Activated T-helper 1 cell treated with Interleukin-2 at 50 U/mL for 16 hours (primary cell): ENCODE data around the gene PTPRE.

ENCODE experiments used
- DNase-seq: peaks from one replicate; pipeline ENCODE4 v3.0.0-alpha.2; 2020; ENCODE audit warnings: low read depth

Gene PTPRE

DNA sequence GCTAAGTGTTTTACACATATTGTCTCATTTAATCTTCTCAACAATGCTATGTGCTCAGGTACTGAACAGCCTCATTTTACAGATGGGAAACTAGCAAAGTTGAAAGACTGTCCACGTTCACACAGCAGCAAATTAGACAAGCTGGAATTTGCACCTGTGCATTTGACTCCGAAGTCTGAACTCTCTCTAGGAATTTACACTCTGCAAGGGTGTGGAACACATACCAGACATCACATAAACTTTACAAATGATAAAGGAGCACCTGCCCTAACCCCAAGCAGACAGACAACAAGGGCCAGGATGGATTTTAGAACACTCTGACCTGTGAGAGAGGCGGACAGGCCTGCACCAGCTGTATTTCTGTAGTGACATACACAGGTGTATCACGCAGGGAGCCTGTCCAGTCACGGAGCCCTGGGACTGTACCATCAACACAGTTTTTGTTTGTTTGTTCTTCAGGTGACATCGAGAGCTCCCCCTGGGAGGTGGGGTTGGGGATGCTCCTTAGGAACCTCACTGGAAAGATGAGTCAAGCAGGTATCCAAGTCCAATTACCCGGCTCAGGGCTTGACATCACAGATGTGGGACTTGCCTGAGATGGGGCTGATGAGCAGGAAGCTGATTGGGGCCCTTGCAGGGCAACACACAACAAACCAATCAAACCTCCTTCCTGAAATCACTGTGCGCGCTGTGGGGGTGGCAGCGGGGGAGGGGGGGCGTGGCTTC is 188.3 kb downstream of the PTPRE start:
- no peak for DNase-seq

DNA sequence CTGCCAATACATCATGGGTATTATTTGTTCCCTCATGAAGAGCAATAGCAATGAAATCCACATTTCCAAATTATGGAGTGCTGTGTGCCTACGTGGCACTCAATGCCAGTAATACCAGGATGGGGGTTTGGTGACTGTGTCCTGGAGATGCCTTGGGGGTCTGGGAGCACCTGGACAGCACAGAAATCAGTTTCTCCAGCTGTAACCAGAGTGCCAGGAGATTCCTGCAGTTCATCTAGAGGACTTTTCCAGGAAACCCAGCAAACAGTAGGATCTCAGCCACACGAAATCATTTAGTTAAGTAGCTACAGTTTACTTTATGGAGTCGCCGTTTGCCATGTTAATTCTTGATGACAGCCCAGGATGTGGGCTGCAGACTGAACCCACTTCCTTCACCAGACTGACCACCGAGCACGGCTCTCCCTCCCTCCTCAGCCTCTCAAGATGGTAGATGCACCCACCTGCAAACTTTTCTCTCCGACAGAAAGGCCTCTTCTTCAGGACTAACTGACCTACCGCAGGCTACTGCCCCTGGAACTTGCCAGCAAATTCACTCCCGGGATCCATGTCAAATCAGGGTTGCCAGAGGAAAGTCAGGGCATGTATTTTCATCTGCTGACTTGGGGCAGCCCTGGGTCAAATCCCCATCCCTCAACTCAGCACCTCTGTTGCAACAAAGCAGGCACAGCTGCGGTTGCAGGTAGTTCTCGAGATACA is 189.0 kb downstream of the PTPRE start:
- no peak for DNase-seq

DNA sequence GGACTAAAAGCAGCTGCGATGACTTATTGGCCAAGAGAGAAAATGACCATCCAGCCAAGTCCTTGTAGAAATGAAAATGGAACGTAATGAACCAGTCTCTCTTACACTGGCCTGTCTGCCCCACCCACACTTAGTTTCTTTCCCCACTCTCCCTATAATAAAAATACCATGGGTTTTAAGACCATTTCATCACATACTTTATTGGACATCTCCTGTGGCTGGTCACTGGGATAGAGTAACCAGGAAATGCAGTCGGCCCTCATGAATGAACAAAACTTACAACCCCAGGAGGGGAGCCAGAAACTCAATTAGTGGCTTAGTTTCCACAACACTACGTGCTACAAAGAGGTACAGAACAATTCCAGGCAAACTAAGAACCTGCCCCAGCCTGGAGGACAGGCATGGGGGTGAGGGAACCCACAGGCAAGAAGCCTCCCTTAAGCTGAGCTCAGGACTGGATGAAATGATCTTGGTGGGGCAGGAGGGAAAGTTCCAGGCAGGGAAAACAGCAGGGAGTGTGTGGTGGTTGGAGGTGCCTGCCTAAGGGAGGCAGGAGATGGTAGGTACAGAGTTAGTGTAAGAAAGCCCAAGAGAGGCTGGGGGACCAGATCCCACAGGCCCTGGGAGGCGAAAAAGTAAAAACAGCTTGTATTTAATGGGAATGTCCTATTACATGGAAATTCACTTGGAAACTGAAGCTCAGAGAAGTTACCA is 189.7 kb downstream of the PTPRE start:
- DNase-seq: no peak

DNA sequence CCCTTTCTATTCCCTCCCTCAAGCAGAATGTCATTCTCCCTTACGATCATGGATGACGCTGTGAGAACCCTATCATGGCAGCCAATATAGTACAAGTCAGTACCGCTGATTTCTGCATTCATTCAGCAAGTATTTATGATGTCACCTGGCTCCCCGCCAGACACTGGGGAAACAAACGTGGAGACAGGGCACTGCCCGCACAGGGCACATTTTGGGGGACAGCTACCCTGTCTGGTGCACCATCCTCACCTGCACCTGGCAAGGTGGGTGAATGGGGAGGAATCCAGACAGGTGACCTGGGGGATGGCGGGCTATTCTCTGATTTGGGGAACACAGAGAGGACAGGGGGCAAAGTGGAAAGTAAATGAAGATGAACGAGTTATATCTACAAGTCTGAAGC is 190.9 kb downstream of the PTPRE start:
- no peak for DNase-seq

DNA sequence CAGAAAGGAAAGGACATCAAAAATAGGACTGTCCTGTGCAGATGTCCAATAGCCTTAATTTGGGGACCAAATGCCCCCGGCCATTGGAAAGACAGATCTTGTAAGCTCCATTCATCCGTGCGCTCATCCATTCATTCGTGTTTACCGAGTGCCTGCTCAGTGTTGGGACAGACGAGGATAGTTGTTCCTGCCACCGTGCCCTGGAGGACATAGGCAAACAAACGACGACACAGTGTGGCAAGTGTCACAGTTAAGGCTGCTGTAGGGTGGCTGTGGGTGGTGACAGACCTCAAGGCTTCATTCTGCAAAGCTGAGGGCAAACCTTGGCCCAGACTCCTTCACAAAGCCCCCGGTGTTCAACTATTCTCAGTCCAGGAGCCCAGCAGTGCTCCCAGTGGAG is 191.7 kb downstream of the PTPRE start:
- DNase-seq: no peak

DNA sequence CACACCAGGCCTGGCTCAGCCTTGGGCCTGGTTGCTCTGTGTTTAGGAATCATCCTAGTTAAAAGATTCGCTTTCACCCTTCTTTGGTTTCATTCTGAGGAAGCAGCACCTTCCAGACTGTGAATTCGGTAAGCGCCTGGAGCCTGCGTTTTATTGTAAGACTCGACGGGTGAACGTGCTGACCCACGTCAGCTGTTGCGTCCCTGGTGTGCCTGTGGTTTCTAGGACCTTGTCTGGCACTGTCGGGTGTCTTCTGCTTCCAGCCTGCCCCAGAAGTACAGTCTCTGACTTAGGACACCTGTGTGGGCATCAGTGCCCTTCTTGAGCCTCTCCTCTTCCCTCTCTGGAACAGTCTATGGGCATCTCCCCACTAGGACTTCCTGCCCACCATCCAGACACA is 193.0 kb downstream of the PTPRE start:
- no peak for DNase-seq

DNA sequence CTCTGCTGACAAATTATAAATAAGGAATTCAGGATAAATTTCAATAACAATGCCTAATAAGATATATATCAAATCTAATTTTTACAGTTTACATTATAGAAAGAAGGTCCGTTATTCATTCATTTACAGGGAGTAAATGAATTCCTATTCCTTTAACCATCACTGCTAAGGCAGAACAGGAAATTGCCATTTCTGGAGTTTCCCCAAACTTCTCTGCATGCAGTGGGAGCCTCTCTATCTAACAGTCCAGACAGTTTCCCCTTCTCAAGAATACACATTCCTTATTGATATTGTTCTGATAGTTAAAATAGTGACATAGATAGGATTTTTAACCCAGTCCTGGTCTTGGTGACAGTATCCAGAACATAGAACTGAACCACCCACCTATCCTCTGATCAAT is 195.0 kb downstream of the PTPRE start:
- no peak for DNase-seq

DNA sequence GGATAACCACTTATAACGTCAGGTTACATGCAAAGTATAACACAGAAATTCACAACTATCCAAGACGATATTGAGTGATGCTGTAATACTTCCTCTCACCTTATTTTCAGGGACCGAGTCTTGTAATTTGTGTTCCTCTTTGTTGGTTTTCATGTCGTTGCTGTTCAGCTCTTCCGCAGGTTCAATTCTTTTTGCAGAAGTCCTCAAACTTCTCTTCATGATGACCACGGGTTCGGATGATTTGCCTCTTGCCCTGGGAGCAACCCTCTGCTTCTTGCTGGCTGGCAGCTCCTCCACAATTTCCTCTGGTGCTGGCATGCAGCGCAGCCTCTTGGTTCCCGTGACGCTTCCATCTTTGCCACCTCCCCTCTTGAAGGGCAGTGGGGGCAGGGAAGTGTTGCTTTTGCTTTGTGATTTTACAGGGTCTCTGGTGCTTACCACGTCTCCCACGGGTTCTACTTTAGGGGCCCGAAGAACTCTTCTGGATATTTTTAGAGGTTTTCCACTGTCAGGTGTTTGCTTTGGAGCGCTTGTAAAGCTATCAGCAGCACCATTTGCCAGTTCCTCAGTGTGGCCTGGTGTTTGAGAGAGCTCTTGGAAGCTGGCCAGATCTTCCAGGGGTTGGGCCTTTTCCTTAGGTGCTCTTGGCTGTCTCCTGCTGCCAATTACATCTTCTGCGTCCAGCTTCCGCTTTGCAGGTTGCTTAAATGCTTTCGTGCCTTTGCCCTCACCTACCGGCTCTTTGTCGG is 195.8 kb downstream of the PTPRE start:
- no peak for DNase-seq

DNA sequence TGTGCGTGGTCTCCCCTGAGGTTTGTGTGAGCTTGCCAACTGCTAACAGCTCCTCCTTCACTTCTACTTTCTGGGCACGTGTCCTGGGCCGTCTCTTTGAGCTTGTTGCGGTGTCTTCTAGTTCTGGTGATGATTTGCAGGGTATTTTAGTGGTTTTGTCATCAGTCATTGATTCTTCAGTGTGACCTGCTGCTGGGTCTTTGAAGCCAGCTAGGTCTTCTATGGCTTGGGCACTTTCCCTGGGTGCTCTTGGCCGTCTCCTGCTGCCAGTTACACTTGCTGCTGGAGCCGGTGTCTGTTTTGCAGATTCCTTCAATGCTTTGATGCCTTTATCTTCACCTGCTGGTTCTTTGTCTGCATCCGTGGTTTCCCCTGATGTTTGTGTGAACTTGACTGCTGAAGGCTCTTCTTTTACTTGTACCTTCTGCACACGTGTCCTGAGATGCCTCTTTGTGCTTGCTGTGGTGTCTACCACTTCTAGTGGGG is 196.4 kb downstream of the PTPRE start:
- no peak for DNase-seq

DNA sequence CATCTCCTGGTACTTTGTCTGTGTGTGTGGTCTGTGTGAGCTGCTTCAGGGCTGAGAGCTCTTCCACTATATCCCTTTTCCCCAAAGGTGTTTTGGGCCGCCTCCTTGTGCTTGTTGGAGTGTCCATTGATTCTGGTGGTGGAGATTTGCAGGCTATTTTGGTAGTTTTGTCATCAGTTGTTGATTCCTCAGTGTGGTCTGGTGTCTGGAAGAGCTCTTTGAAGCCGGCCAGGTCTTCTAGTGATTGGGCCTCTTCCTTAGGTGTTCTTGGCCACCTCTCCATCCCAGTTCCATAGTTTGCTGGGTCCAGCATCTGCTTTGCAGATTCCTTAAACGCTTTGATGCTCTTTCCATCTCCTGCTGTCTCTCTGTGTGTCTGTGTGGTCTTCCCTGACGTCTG is 198.5 kb downstream of the PTPRE start:
- no peak for DNase-seq

DNA sequence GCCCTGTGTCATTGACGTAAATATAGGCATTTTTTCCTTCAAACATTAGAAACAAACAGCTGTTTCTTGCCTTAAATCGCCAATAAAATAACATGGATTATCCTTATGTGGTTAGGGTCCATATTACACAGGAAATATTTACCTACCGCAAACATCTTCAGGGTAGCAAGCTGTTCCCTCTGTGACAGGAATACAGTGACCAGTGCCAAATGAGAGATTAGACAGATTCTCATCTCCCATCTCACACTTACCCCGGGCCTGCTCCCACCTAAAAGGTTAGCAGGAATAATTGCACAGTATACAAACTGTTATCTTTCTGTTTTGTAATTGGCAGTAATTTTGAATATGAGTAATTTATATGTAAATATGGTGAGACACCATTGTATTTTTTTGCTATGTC is 202.8 kb downstream of the PTPRE start:
- no peak for DNase-seq

DNA sequence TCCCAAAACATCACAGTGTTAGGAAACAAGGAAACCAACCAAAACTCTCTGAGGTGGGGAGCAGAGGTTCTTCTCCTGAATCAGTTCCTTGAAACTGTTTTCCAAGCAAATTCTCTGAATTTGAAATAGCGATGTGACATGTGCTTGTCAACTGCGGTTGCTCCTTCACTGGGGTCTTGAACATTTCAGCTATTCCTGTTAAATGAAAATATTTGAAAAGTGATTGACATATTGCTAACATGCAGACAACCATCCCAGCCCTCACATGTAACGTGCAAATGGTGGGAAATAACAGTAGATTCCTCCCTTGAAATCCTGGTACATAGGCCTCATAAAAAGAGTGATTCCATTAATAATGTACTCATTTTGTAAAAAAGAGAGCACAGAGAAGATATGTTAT is 203.4 kb downstream of the PTPRE start:
- no peak for DNase-seq

DNA sequence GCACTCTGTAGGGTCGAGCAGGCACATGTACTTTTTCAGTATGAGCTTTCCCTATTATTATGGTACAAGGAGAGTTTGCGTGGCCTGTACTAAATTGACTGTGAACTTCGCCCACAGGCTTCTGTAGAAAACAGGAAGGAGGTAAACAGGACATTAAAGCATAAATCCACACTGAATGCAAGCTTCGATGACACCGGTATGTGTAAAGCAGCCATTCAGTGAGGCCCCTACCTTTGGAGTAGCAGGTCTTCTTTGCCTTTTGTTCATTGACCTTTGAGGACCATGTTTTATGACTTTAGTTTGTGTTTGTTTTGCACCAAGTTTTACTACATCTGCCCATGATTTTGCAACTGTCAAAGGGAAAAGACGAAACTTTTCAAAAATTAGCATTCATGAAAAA is 204.8 kb downstream of the PTPRE start:
- no peak for DNase-seq

DNA sequence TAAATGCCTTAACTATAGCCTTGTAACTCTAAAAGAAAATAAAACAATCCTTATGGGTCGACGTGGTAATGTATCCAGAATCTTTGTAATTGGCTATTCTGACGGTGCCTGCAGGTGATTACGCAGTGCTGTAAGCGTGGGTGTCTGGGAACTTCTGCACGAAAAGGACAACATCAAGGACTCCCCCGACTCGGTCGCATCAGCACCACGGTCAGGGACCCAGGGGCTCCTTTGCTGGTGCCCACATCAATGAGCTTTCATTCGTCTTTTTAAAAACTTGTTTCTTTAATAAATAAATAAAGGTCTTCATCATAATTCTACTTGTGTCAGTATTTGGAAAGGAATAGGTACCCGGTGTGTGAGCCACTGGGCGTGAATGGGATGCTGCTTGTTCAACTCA is 206.1 kb downstream of the PTPRE start:
- DNase-seq: no peak

DNA sequence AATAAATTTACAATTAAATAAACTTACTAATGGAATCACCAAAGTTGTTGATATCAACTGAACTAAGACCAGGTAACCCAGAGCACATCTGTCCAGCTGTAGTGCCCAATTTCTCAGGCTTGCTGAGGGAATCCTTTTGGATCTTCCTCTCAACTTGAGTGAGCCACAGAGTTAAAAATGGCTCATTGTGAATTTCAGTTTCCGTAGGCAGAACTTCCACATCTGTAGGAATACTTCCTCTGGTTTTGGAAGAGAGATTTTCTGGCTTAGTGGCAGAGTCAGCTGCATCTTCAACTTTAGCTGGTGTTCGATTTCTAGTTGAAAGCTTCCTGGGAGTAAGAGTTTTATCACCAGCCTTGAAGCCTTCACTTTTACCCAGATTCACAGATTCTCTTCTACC is 208.0 kb downstream of the PTPRE start:
- DNase-seq: no peak

DNA sequence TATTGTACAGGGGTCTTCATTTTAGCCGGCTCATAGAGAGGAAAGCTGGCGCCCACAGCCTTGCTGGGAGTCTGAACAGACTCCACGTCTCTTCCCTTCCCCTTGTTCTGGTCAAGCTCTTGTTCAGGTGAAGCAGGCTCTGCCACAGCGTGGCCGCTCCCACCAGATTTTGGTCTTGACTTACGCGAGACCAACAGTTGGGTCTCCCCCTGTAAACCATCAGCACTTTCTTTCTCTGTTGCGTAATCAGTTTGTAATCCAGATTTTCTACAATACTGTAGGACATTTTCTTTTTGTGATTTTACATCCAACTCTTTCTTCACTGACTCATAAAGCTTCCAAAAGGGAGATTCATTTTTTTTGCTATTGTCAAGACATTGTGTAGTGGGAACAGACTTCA is 208.5 kb downstream of the PTPRE start:
- DNase-seq: no peak

DNA sequence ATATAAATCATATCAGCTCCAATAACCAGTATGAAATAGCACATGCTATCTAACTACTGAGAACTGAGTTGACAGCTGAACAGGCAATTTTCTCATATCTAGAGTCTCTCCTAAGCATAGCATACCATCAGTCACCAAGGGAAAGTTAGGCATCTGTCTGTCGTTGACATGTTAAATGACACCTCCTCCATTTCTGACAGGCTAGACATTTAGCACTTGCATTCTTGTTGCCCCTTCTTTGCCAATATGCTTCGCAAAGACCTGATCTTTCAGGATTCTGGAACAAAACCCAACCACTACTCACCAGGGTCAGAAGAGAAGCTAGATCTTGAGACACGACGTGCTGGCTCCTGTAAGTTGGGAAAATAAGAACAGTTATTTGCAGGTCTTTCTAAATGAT is 209.3 kb downstream of the PTPRE start:
- no peak for DNase-seq

DNA sequence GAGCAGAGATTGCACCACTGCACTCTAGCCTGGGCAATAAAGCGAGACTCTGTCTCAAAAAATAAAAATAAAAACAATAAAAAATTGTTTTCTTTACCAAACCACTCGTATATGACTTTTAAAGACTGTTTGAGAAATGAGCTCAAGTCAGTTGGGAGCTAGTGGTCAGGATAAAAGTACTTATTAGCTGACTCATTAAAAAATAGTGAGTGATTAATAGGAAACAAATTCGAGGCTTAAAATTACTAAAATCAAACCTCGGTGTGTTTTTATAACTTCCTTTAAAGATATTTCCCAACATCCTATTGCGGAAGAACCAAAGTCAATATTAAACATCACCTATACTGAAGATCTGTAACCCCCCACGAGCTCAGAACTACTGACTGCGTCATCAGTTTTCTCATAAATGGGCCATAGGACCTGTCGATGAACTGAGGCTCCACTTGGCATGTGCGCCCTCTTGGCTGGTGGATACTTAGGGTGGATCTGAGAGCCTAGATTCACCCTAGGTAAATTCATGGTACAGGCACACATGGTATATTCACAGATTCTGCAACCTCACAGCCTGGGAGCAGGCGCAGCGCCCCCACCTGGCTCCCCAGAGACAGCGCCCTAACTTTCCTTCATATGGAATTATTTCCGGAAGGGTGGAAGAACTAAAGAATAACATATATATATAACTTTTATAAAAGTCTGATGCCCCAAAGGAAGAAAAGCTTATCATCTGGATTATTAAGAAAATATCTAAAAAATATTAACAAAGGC is 210.1 kb downstream of the PTPRE start:
- DNase-seq: no peak

DNA sequence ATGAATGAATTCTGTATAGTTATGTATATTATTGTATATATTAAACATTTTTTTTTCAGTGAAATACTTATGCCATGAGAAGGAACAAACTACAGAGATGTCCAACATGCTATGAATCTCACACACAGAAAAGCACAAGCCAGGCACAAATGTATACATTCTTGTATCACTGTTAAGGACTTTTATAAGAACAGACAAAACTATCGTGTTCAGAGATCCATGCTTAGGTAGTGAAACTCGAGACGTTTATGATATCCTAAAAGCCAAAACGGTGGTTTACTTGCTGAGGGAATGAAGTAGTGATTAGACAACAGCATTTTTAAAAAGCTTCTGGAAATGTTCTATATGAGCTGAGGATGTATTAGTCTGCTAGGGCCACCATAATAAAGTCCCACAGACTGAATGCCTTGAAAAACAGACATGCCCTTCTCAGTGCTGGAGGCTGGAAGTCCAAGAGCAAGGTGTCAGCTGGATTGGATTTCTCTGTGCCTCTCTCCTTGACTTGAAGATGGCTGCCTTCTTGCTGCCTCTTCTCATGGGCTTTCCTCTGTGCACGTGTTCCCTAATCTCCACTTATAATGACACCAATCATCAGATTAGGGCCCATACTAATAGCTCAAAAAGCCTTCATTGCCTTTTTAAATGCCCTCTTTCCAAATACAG is 215.0 kb downstream of the PTPRE start:
- no peak for DNase-seq

DNA sequence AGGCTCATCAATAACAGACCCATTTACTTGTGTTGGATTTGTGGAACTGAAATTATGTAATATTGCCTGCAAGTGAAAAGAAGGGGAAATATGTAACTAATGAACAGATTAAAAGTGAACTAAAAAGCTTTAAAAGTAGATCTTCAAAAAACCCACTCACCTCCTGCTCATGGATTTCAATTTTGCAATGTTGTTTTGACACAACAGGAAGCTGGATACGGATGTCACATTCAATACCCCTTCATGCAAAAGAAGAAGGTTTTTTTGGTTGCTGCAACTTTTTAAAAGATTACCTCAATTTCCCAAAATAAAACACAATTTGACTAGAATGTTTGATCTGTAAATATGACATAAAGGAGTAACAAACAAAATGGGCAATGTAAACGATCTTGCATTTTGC is 216.0 kb downstream of the PTPRE start:
- DNase-seq: no peak

DNA sequence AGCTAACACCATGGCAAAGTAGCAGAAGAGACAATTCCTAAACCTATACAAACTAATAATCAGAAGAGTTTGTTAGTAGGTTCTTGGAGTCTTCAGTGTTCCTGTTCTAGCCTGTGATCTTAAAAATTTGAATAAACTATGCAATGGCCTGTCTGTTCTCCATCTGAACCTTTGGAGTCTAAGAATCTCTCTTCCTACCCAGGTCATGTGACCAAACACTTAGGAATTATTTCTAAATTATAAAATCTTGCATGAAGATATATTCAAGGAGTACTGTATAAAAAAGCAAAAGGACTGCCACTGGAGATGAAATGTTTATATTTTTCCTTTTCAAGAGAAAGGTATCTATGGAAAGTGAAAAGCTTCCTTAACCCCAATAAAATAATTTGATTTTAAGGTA is 216.9 kb downstream of the PTPRE start:
- no peak for DNase-seq
